ENCODE measurements around the gene CBX8.

Gene CBX8

DNA sequence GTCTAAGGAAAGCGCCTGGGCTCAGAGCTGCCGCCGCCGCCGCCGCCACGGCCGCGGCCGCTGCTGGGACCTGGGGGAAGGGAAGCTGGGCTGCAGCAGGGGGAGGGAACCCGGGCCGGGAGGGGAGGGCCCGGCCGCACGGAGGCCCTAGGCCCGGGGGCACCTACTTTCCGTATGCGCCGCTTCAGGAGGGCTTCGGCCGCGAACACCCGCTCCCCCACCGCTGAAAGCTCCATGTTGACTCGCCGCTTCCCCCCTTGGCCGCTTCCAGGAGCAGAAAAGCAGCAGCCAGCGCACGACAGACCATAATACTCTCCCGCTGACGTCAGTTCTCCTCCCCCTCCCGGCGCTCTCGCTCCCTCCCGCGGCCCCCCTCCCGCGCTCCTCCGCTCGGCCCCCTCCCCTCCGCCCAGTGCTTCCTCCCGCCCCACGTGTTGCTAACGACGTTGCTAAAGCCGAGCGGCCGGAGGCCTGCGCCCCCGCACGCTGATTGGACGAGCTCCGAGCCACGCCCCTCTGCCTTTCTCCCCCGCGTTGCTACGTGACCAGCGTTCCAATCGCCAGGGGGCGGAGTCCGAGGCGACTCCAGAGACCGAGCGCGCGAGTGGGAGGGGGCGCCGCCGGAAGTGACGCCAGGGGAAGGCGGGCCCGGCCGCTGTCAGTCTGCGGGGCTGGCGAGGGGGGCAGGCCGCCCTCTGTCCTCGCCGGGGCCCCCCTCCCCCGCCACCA, at the start of gene CBX8:
TSS of gene CBX8 (minus strand) at position 315 of the 729 bp plus-strand sequence. CDS start at position 236, 79 bp downstream.
- FAIRE-seq, result peak; percentile 93

DNA sequence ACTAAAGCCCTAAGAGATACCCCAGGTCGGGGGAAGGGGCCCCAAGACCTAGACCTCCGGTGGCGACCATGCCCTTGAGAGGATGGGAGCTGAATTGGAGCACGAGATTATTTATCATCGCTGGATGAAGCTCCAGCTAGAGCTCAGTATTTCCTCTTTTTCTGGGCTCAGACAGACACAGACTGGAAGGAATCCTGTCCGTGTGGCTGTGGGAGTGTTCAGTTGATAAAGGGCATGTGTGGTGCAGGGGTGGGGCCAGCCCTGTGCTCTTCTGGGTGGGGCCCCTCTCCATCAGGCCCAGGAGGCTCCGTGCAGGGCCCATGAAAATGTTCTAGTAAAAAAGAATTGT, 48.7 kb upstream of the CBX8 start:
- no peak for FAIRE-seq

DNA sequence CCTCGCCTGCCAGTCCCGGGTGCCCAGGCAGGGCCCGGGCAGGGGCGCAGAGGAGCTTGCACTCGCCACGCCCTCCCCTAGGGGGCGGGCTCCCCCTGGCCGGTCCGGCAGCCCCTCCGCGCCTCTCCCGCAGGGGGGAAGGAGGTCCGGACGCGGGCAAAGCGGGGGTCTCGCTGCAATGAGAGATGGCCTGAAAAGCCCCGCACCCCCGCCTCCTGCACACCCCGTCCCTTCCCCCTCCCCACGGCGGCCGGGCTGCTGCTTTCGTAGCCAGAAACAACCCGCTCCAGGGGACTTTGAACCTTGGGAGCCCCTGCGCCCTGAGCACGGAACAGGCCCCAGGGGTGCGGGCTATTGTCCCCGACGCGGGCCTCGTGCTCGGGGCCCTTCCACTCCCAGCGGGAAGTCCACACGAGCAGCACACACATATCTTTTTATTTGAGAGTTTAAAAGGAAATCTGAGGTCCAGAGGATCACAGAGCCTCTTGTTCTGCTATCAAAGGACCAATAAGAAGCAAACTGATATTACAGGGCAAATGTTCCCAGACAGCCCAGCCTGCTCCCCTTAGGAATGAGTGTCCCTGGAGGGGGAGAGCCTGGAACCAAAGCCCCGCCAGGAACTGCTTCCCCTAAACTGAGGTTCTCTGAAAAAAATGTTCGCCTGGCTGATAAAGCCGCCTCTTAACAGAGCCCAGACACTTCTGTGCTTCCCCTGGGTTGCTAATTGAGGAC, 48.2 kb upstream of the CBX8 start:
- no peak for FAIRE-seq

DNA sequence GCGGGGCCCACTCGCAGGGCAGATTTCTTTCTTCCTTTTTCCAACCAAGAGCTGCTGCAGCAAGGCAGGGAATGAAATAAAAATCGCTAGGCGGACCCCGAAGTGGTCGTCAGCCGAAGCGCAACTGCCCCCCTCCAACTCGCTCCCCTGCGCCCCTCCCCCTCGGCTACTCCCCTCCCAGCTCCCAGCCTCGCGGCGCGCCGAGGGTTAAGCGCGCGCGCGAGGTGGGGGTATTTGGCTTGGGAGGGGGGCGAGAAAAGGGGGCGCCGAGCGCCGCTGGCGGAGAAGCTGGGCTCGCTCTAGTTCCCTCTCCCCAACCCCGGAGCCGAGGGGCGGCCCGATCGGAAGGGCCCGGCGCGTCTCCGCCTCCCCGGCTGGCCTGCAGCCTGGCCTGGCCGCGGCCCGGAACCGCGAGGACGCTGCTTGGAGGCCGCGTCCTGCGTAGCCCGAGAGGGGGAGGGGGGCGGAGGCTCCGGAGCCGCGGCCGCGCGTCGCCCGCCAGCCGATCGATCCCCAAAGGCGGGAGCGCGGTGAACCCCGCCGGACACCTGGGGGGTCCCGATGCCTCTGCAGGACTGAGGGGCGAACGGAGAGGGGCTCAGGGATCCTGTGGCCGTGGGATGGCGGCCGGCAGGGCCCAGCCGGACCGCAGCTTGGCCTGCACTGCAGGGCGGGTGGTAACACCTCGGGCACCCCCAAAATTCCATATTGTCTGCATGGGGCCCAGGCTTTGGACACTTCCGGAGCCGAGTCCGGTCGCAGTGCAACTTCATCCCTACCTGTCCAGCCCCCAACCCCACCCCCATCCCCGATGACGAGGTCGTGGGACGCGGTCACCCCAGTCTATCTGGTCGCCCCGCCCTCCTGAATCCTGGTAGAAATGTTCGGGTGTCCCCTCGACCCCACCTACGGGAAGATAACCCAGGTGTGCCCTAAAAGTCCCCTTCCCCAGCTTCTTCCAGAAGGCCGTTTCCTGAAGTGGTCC, 47.2 kb upstream of the CBX8 start:
- no peak for FAIRE-seq

DNA sequence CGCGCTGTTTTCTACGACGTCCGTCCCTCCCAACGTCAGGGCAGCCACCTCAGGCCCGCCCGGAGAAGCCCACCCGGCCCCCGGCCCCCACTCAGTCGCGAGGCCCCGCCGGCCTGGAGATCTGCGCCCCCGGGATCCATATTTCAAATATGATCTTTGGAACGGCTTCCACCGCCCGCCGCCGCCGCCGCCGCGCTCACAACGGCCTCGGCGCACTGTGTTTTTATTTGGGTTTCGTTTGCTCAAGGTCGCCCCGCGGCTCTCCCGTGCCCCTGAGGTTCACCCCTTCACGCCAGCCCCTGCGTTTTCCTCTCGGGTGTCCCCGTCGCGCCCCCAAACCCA, 46.6 kb upstream of the CBX8 start:
- no peak for FAIRE-seq

DNA sequence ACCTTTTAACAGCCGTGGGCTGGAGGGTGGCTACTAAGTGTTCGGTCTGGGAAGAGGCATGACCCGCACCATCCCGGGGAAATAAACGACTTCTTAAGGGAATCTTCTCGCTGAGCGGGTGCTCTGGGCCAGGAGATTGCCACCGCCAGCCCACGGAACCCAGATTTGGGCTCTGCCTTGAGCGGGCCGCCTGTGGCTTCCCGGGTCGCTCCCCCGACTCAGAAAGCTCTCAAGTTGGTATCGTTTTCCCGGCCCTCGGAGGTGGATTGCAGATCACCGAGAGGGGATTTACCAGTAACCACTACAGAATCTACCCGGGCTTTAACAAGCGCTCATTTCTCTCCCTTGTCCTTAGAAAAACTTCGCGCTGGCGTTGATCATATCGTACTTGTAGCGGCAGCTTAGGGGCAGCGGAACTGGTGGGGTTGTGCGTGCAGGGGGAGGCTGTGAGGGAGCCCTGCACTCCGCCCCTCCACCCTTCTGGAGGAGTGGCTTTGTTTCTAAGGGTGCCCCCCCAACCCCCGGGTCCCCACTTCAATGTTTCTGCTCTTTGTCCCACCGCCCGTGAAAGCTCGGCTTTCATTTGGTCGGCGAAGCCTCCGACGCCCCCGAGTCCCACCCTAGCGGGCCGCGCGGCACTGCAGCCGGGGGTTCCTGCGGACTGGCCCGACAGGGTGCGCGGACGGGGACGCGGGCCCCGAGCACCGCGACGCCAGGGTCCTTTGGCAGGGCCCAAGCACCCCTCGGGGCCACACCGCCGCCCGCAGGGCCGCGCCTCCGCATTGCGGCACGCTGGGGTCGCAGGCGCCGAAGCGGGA, 46.0 kb upstream of the CBX8 start:
- FAIRE-seq, result no peak

DNA sequence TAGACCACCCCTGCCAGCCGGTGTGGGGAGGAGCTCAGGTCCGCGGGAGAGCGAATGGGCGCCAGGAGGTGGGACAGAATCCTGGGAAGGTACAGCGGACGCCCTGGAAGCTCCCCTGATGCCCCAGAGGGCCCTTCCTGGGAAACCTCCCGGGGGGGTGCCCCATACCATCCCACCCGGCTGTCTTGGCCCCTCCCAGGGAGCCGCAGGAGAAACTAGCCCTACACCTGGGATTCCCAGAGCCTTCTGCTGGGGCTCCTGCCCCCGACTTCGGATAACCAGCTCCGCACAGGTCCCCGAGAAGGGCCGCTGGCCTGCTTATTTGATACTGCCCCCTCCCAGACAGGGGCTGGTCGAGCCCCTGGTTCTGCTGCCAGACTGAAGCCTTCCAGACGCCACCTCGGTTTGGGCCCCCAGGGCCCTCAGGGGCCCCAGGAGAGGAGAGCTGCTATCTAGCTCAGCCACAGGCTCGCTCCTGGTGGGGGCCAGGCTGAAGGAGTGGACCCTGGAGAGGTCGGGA, 45.3 kb upstream of the CBX8 start:
- FAIRE-seq, result no peak

DNA sequence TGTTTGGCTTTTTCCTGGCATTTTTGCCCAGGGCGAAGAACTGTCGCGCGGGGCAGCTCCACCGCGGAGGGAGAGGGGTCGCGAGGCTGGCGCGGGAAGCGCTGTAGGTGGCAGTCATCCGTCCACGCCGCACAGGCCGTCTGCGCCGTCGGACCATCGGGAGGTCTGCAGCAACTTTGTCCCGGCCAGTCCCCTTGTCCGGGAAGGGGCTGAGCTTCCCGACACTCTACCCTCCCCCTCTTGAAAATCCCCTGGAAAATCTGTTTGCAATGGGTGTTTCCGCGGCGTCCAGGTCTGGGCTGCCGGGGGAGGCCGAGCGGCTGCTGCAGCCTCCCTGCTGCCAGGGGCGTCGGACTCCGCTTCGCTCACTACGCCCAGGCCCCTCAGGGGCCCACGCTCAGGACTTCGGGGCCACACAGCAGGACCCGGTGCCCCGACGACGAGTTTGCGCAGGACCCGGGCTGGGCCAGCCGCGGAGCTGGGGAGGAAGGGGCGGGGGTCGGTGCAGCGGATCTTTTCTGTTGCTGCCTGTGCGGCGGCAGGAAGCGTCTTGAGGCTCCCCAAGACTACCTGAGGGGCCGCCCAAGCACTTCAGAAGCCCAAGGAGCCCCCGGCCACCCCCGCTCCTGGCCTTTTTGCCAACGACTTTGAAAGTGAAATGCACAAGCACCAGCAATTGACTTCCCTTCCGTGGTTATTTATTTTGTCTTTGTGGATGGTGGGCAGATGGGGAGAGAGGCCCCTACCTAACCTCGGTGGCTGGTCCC, 44.7 kb upstream of the CBX8 start:
- FAIRE-seq, result no peak

DNA sequence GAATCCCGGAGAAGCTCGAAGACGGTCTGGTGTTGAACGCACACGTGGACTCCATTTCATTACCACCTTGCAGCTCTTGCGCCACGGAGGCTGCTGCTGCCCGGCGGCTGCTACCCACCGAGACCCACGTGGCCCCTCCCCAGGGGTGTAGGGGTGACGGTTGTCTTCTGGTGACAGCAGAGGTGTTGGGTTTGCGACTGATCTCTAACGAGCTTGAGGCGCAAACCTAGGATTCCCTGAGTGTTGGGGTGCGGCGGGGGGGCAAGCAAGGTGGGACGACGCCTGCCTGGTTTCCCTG, 44.1 kb upstream of the CBX8 start:
- FAIRE-seq, result no peak

DNA sequence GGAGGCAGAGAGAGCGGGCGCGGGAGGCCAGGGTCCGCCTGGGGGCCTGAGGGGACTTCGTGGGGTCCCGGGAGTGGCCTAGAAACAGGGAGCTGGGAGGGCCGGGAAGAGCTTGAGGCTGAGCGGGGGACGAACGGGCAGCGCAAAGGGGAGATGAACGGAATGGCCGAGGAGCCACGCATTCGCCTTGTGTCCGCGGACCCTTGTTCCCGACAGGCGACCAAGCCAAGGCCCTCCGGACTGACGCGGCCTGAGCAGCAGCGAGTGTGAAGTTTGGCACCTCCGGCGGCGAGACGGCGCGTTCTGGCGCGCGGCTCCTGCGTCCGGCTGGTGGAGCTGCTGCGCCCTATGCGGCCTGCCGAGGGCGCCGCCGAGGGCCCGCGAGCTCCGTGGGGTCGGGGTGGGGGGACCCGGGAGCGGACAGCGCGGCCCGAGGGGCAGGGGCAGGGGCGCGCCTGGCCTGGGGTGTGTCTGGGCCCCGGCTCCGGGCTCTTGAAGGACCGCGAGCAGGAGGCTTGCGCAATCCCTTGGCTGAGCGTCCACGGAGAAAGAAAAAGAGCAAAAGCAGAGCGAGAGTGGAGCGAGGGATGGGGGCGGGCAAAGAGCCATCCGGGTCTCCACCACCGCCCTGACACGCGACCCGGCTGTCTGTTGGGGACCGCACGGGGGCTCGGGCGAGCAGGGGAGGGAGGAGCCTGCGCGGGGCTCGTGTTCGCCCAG, 43.6 kb upstream of the CBX8 start:
- no peak for FAIRE-seq

DNA sequence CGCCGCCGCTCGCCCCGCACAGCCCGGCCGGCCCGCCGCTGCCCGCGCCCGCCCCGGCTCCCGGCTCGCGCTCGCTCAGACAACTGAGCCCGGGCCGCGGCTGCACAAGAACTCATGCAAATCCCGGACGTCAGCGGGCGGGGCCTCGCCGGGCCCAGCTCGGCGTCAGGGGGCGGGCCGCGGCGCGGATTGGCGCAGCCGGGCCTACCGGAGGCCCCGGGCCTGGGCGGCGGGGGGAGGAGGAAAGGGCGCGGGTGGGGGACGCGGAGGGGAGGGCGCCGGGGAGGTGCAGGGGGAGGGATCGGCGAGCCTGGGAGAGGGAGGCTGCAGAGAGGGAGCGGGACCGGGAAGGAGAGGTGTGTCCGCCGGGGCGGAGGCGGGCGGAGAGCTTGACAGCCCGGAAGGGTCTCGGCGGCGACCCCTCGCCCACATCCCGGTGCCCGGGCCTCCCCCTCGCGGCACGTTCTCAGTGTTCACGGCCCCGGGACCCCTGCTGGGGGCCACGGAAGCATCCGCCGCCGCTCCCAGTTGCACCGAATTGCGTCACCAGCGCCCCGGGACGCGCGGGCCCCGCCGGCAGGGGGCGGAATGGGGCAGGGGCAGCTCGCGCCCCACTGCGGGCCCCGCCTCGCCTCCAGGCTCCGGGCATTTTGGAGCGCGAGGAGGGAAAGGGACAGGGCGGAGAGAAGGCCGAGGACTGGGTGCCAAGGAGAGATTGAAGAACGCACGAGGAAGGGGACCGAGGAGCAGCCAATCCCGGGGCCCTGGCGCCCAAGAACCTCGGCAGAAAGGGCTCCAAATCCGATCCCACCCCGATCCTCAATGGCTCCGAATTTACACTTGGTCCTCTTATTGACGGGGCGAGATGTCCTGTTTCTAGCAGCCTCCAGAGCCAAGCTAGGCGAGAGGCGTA, 42.7 kb upstream of the CBX8 start, which contains the start of gene CBX4:
TSS of gene CBX4 (minus strand) at position 85 of the 913 bp plus-strand sequence. CDS start 189 bp downstream, outside the sequence.
- FAIRE-seq, result no peak

DNA sequence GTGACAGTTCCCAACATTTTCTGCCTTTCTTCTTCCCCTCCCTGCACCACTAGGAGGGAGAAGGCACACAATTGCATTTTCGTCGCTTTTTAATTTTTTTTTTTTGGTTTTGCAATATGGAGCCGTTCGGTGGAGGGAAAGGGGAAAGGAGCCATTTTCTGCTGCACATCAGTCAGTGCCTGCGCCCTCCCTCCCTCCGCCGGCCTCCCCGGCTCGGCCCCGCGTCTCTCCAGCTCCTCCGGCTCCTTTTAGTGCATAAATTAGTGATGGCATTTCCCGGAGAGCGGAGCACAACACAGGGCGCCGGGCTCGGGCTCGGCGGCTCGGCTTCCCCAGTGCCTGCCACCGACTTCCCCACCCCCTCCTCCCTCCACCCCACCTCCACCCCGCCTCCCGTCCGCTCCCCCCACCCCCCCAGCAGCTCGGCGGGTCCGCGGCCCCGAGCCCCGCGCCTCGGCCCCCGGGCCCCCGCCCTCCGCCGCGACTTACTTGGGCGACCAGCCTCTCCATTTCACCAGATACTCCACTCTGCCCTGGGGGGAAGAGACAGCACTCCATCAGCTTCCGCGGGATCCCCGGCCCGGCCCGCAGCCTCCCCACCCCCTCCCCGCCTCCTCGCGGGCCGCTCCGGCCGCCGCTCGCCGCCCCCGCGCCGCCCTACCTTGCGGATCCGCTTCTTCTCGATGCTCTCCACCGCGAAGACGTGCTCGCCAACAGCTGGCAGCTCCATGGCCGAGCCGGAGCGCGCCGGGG, 41.8 kb upstream of the CBX8 start:
- FAIRE-seq, result no peak

DNA sequence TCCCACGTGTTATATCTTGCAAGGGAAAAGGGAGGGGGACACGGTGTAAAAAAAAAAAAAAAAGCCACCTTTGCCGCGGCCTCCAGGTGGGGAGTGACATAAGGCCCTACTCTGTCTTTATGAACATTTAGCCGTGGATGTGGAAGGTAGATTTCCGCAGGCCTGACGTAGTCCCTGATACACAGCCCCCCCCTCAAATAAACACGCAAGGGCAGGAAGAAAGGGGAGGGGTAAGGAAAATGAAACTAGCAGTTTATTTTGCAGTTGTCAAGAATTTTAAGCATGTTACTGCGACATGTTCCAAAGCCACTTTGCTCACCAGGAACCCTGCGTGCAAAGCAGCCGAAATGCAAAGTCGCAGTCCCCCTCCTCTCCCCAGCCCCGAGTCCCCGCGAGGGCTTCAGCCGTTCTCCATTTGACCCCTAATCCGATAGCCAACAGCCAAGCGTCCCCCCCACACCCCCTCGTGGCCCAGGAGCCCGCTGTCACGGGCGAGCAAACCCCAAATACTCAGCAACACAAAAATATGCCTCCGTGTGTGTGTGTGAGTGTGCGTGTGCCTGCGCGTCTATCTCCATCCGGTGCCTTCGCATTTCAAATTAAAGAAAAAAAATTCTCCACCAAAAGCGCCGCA, 41.1 kb upstream of the CBX8 start:
- FAIRE-seq, result no peak

DNA sequence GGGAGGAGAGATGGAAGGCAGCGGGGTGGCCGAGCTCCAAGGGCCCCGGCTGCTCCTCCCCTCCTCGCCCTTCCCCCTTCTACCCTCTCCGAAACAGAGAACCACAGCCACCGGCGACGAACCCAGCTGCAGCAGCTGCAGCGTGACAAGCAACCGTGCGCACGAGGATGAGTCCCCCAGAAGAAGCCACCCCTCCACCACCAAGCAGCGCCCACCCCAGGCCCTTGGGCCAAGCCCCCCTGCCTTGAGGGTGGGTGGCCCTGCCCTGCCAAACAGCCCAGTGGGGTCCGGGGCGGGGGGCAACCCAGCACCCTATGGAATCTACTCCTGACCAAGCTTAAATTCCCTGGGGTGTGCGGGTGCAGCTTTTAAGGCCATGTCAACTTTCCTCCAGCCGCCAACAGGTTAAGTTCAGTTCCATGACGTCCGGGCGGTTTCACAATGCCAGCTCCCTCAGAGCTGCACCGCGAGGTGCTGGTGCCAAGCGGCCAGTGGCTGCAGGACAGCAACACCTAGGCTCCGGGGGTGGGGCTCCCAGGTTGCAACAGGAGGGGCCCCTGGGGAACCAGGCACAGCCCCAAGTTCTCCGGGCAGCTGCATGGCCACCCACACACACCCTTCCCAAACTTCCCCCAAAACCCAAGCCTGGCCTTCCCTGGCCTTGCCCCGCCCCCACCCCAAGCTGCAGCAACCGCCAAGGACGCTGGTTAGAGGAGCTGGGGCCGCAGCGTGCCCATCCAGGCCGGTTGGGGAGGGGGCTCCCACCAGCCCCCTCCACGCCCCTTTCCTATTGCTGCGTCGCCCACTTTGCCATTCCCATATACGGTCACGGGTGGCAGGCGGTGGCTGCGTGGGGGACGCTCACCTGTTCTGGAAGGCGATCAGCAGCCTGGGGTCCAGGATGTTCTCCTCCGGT, 40.4 kb upstream of the CBX8 start:
- no peak for FAIRE-seq

DNA sequence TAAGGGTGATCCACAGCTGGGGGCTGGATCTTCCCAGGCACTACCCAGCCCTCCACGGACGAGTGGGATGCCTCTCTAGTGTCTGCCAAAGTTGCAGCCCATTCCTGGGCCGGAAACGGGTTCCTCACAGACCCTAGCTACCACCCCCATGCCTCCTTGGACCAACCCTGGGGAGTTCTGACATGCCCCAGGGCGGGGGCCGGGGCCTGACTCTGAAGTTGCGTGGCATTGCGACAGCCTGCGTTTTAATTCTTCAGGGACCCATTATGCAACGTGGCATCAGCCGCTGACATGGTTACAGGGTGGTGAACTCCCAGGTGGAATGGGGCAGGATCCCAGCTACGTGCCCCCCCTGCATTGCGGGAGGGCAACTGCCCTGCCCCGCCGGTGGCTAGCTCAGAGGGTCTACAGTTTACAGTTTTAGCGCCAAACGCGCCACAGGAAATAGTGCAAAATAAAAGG, 39.7 kb upstream of the CBX8 start:
- no peak for FAIRE-seq

DNA sequence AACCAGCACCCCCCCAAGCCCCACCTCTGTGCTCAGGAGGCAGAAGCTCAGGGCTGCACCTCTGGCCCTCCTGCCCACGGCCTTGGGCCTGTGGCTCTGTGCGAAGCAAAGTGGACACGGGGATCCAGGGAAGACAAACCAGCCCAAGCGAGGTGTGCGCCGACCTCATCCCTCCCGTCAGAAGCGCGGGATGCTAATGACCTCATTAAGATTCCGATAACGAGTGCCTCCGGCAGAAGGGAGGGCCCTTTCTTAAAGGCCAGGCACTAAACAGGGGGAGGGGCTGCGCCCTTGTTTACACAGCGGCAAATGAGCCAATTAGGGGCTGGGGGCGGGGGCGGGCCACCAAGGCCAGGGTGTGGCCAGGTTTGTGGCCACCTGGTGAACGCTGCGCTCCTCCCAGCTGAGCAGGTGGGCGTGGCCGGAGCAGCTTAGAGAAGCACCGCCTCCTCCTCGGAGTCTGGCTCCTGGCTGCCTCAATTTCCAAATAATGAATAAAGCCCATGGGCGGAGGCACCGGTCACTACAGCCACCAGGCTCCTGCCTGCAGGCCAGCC, 39.2 kb upstream of the CBX8 start:
- FAIRE-seq, result no peak

DNA sequence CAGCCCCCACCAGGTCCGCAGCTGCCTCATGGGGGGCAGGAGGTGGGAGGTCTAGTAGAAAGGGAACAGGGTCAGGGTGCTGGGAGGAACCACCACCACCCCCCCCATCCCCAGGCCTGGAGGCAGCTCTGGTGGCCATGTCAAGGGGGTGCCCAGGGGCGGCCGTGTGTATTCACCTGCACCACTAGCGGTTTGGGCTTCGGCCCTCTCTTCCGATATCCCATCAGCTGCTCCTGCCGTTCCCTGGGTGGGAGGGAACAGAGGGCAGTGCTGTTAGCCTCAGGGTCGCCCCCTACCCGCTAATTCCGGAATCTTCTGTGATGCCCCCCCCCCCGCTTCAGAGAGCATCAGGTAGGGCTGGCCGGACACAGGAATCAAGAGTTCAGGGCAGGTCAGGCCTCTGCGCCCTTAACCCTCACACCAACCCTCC, 38.6 kb upstream of the CBX8 start:
- no peak for FAIRE-seq

Measured in A204.1 (cell line).